ENCODE results near the gene STX11. TPM values are rescaled to one million over a fixed set of nuclear protein-coding genes. Genes with fewer than 3 reads are reported as not detected.

The STX11 gene
- total and polyA plus RNA-seq, 8 donors, result 2.2 to 11.7 (median 2.6) TPM; not detected in 1

DNA sequence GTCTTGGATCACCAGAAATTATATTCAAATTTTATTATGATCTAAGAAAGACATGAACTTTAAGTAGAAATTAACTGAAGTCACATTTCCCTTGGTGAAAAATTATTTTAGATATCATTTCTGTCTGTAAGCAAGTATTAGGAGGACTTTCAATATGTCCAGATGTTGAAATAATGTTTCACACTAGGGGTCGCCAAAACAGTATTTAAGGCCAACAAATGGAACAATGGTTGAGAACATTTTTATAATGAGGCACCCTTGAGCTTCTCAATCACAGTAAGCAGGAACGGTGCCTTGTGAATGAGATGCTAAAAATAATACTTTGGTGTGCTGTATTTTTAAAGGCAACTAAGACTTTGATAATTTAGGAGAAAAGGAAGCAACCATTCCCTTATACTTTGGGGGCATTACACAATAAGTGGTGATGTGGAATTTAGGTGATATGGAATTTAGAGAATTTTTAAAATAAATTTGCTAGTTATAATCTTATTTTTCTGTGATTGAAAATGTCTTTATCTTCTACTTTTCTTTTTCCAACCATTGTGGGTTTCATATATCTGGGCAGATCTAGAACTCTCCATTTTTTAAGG lies 45.3 kb upstream of the STX11 start:
- peak in 1 of 2 donors; percentile 89 for DNase-seq
- Histone ChIP-seq H3K36me3 (no peaks in the 10 kb centered on the region), H3K27me3 (no peaks in the 10 kb centered on the region), H3K9me3 (no peaks in the 10 kb centered on the region), H3K4me3 (no peak overlapping the region), H3K27ac (no peak overlapping the region), H3K4me1 (no peaks in the 10 kb centered on the region)
- intact Hi-C loops (cut with DNase I; ENCODE audit: low total_unique reads), result loop anchor here (5.0 kb wide), 2 partner anchors 377 to 387 kb away; no protein-coding TSS in a partner anchor
- 0 to 2% (median 0%) methylated on average over 2 of the region's 2 CpGs for WGBS, 5 donors
- TF ChIP-seq POLR2A (IDR thresholded peaks at IDR 0.05), result no peak
- no peak for TF ChIP-seq EP300 (IDR thresholded peaks at IDR 0.05)
- peak in 1 of 3 donors; percentile 36 for TF ChIP-seq POLR2AphosphoS5 (IDR thresholded peaks at IDR 0.05)
- TF ChIP-seq, protein P1, sequence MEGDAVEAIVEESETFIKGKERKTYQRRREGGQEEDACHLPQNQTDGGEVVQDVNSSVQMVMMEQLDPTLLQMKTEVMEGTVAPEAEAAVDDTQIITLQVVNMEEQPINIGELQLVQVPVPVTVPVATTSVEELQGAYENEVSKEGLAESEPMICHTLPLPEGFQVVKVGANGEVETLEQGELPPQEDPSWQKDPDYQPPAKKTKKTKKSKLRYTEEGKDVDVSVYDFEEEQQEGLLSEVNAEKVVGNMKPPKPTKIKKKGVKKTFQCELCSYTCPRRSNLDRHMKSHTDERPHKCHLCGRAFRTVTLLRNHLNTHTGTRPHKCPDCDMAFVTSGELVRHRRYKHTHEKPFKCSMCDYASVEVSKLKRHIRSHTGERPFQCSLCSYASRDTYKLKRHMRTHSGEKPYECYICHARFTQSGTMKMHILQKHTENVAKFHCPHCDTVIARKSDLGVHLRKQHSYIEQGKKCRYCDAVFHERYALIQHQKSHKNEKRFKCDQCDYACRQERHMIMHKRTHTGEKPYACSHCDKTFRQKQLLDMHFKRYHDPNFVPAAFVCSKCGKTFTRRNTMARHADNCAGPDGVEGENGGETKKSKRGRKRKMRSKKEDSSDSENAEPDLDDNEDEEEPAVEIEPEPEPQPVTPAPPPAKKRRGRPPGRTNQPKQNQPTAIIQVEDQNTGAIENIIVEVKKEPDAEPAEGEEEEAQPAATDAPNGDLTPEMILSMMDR (IDR thresholded peaks at IDR 0.05), result peak in 5 of 7 experiments; percentile 25 to 61 (median 48)

DNA sequence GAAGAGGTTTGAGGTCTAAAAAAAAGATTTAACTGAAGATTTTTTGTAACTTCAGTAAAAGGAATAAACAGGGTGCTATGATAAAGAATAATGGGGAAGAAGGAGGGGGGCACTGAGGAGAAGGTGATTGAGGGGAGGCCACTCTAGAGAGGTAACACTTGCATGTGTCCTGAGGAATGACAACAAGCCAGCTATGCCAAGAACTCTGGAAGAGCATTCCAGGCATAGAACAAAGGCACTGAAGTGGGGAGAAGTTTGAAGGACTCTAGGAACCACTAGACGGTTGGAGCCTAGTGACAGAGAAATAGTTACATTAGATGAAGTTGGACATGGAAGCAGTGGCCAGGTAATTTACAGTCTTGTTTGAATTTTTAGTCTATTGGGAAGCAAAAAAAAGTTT lies 44.1 kb upstream of the STX11 start:
- WGBS, 5 donors, result 53 to 72% (median 63%) methylated on average over 1 of the region's 1 CpG
- intact Hi-C loops (cut with DNase I; ENCODE audit: low total_unique reads), result loop anchor here (5.0 kb wide), 1 partner anchor 386 kb away; no protein-coding TSS in a partner anchor
- Histone ChIP-seq H3K9me3 (no peaks in the 10 kb centered on the region), H3K4me3 (no peak overlapping the region), H3K4me1 (no peaks in the 10 kb centered on the region), H3K36me3 (no peaks in the 10 kb centered on the region), H3K27me3 (no peaks in the 10 kb centered on the region), H3K27ac (no peak overlapping the region)
- DNase-seq, result no peak
- TF ChIP-seq POLR2AphosphoS5 (IDR thresholded peaks at IDR 0.05) (no peak), POLR2A (IDR thresholded peaks at IDR 0.05) (no peak), EP300 (IDR thresholded peaks at IDR 0.05) (no peak)
- TF ChIP-seq, protein P1 (IDR thresholded peaks at IDR 0.05), result no peak

DNA sequence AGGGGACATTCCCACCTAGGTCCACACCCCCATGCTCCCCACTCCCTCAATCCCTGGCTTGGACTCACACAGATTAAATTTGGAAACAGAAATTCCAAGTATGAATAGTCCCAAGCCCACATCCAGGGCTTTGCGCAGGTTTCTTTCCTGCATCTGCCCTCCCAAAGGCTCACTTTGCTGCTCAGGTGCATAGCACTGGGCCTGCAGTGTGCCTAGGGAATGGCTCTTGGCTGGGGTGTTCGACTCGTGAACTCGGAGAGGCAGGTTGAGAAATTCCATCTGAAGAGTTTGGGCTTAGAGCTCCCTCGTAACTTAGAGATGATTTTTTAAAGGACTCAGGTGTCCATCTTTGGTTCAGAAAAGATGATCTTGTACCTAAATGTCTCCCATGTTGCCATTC lies 40.1 kb upstream of the STX11 start:
- H3K36me3 ChIP-seq, result no peaks in the 10 kb centered on the region
- no peaks in the 10 kb centered on the region for H3K4me1 ChIP-seq
- no peak overlapping the region for H3K27ac ChIP-seq
- 82 to 95% (median 83%) methylated on average over 5 of the region's 5 CpGs for WGBS, 5 donors
- no peaks in the 10 kb centered on the region for H3K9me3 ChIP-seq
- no peaks in the 10 kb centered on the region for H3K27me3 ChIP-seq
- TF ChIP-seq POLR2A (IDR thresholded peaks at IDR 0.05) (no peak), POLR2AphosphoS5 (IDR thresholded peaks at IDR 0.05) (no peak), EP300 (IDR thresholded peaks at IDR 0.05) (no peak)
- TF ChIP-seq, protein P1 (IDR thresholded peaks at IDR 0.05), result no peak
- DNase-seq, result no peak
- intact Hi-C loops (cut with DNase I; ENCODE audit: low total_unique reads), result loop anchor here (10.0 kb wide), 1 partner anchor 95 kb away; no protein-coding TSS in a partner anchor
- no peak overlapping the region for H3K4me3 ChIP-seq

DNA sequence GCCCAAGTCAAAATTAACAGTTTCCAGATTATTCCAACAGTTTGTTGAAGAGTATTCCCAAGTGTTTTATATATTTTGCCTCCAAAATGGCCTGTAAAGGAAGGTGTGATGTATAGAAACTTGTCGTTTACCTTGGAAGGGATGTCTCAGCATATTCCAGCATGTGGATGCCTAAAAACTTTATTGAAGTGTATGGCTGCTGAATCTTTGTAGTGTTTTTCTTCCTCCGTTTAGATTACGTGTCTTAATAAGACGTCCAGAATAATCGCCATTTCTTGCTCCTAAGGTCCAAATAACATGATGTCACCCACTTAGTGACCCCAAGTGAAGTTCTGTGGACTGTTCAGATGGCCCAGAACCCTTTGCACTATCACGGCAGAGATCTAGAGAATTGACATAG lies 37.0 kb upstream of the STX11 start:
- no peaks in the 10 kb centered on the region for H3K4me1 ChIP-seq
- H3K27ac ChIP-seq, result no peak overlapping the region
- no peak for DNase-seq
- no peaks in the 10 kb centered on the region for H3K27me3 ChIP-seq
- intact Hi-C loops (cut with DNase I; ENCODE audit: low total_unique reads), result loop anchor here (10.0 kb wide), 1 partner anchor 91 kb away; no protein-coding TSS in a partner anchor
- H3K9me3 ChIP-seq, result no peaks in the 10 kb centered on the region
- TF ChIP-seq POLR2AphosphoS5 (IDR thresholded peaks at IDR 0.05) (no peak), POLR2A (IDR thresholded peaks at IDR 0.05) (no peak), EP300 (IDR thresholded peaks at IDR 0.05) (no peak)
- TF ChIP-seq, protein P1 (IDR thresholded peaks at IDR 0.05), result no peak
- no peaks in the 10 kb centered on the region for H3K36me3 ChIP-seq
- H3K4me3 ChIP-seq, result no peak overlapping the region
- 91 to 96% (median 93%) methylated on average over 6 of the region's 6 CpGs for WGBS, 5 donors

All from stomach (tissue), 9 donors.